Mucosa of descending colon (tissue), 3 donors: Measurements from ENCODE around the gene IL16. TPM values are rescaled to one million over a fixed set of nuclear protein-coding genes. Genes with fewer than 3 reads are reported as not detected.

ENCODE experiments used
- ATAC-seq: fragments of 200-7000 bp; cut with Tn5 transposase; one replicate; pipeline ENCODE4 v1.9.1; 2020; ENCODE audit warnings: mild to moderate bottlenecking, moderate library complexity
- DNase-seq, 3 donors: peaks; one replicate each; pipeline ENCODE4 v3.0.0-alpha.2; 2020
- H3K36me3 ChIP-seq: fragments of 200-600 bp; one replicate; pipeline ENCODE4 v1.8.0; 2021; ENCODE audit warnings: low read depth, mild to moderate bottlenecking
- H3K4me1 ChIP-seq: fragments of 200-600 bp; one replicate; pipeline ENCODE4 v1.8.0; 2021; ENCODE audit warnings: low read depth, mild to moderate bottlenecking
- H3K4me3 ChIP-seq: fragments of 200-600 bp; one replicate; pipeline ENCODE4 v1.8.0; 2021; ENCODE audit warnings: mild to moderate bottlenecking
- H3K9me3 ChIP-seq: fragments of 200-600 bp; one replicate; pipeline ENCODE4 v1.8.0; 2021; ENCODE audit warnings: mild to moderate bottlenecking
- CTCF ChIP-seq: fragments of 200-600 bp; IDR thresholded peaks from one replicate; pipeline ENCODE4 v1.8.0; 2022; ENCODE audit warnings: antibody characterized with exemption, mild to moderate bottlenecking
- intact Hi-C, 2 donors: fragments of 100-400 bp; cut with DNase I in 1 of 2; cut with micrococcal nuclease in 1 of 2; formaldehyde crosslinking; loops; one replicate each; pipeline versions ENCODE4 v1.11.0 to v1.11.1; 2022; cut with DNase I, micrococcal nuclease
- long read RNA-seq, 2 donors: library from polyadenylated mRNA; unstranded; transcript quantifications; one replicate each; pipeline ENCODE4 v2.0.0, GENCODE V29; 2019 to 2021
- total RNA-seq, 3 donors: library from RNA; stranded (reverse); fragmentation: NEBNext Ultra II Directional in 2 of 3; extraction: Animal tissue kit (Norgen Biotek cat#: 25700) in 2 of 3; gene quantifications; one replicate each; pipeline versions ENCODE4 v1.2.1 to v1.2.4, GENCODE V29; 2021 to 2023
- donor health status: DM: no; HTN: no; CAD: no; lungs with moderate emphysema.
- donor health status: DM: no; HTN: no; CAD: no.
- donor health status: DM: no; HTN: yes; CAD: no.

IL16 gene
- total RNA-seq, result 1 to 10 TPM; 6.2 to 9.5 (median 8.4) TPM
- long read RNA-seq, donor 1, partial matches to known transcripts, result 5 of 12 reads
- long read RNA-seq, donor 1, other reads (novel, unspliced or antisense), result 5 of 12 reads
- long read RNA-seq, donor 2, partial matches to known transcripts, result 2 of 4 reads
- long read RNA-seq, donor 2, other reads (novel, unspliced or antisense), result 0 of 4 reads

- Histone ChIP-seq H3K4me1 (no peaks in the 10 kb centered on the region), H3K9me3 (no peaks in the 10 kb centered on the region), H3K36me3 (no peaks in the 10 kb centered on the region), H3K4me3 (no peak within 1 kb of the TSS)
- no peak for TF ChIP-seq CTCF
- no peak for DNase-seq
- ATAC-seq, result no peak
- intact Hi-C loops, result no loop called here
These were observed at the start of gene IL16 for GRCh38 chr15:81196576-81197254. IL16 (plus strand) TSS chr15:81196879; CDS start chr15:81225400, 28,521 bp downstream.

- DNase-seq (no peak), ATAC-seq (no peak)
- no peak overlapping the region for H3K4me3 ChIP-seq
- TF ChIP-seq CTCF, result no peak
- H3K36me3 ChIP-seq, result no peaks in the 10 kb centered on the region
- intact Hi-C loops, result no loop called here
- H3K4me1 ChIP-seq, result no peaks in the 10 kb centered on the region
- no peaks in the 10 kb centered on the region for H3K9me3 ChIP-seq
These were observed 45.3 kb upstream of the IL16 start for GRCh38 chr15:81151389-81151788.

- no peaks in the 10 kb centered on the region for H3K36me3 ChIP-seq
- intact Hi-C loops, result no loop called here
- DNase-seq (no peak), ATAC-seq (no peak)
- H3K4me3 ChIP-seq, result no peak overlapping the region
- no peaks in the 10 kb centered on the region for H3K9me3 ChIP-seq
- TF ChIP-seq CTCF, result no peak
- no peaks in the 10 kb centered on the region for H3K4me1 ChIP-seq
These were observed 44.3 kb upstream of the IL16 start for GRCh38 chr15:81152339-81152738.

- H3K9me3 ChIP-seq, result no peaks in the 10 kb centered on the region
- intact Hi-C loops, result no loop called here
- ATAC-seq (no peak), DNase-seq (no peak)
- H3K36me3 ChIP-seq, result no peaks in the 10 kb centered on the region
- no peak overlapping the region for H3K4me3 ChIP-seq
- H3K4me1 ChIP-seq, result no peaks in the 10 kb centered on the region
- TF ChIP-seq CTCF, result no peak
These were observed 43.9 kb upstream of the IL16 start for GRCh38 chr15:81152799-81153198.

- peak in 1 of 3 donors; percentile 30 for DNase-seq
- no peaks in the 10 kb centered on the region for H3K4me1 ChIP-seq
- peak; percentile 18 for TF ChIP-seq CTCF
- intact Hi-C loops, result loop anchor here in 1 of 2 donors (1.0 to 2.0 kb wide), 2 partner anchors 49 to 111 kb away; no protein-coding TSS in a partner anchor
- H3K36me3 ChIP-seq, result no peaks in the 10 kb centered on the region
- no peak overlapping the region for H3K4me3 ChIP-seq
- H3K9me3 ChIP-seq, result no peaks in the 10 kb centered on the region
- ATAC-seq, result no peak
These were observed 41.1 kb upstream of the IL16 start for GRCh38 chr15:81155375-81156218.
